NCI-H345 (cell line): ENCODE results near the gene TGFBI.

Source experiments
- DNase-seq: peaks from one replicate; lab custom pipeline; 2025; lab: John Stamatoyannopoulos, UW

Gene TGFBI

GRCh38 chr5:136090319-136090718 lies 61.5 kb downstream of the TGFBI start:
- no peak for DNase-seq

GRCh38 chr5:136094189-136094912 lies 65.6 kb downstream of the TGFBI start:
- no peak for DNase-seq

GRCh38 chr5:136094913-136095641 lies 66.3 kb downstream of the TGFBI start:
- DNase-seq = peak; percentile 22

- DNase-seq = no peak
These were observed 69.4 kb downstream of the TGFBI start for GRCh38 chr5:136098176-136098575.

- no peak for DNase-seq
These were observed 71.1 kb downstream of the TGFBI start for GRCh38 chr5:136099870-136100269.

GRCh38 chr5:136101884-136102283 lies 73.1 kb downstream of the TGFBI start:
- DNase-seq = no peak

- no peak for DNase-seq
These were observed 74.3 kb downstream of the TGFBI start for GRCh38 chr5:136103118-136103517.

GRCh38 chr5:136104306-136104965 lies 75.6 kb downstream of the TGFBI start:
- DNase-seq = no peak

- no peak for DNase-seq
These were observed 77.7 kb downstream of the TGFBI start for GRCh38 chr5:136106351-136107031.

- DNase-seq = no peak
These were observed 79.4 kb downstream of the TGFBI start for GRCh38 chr5:136108180-136108611.

GRCh38 chr5:136108766-136109165 lies 80.0 kb downstream of the TGFBI start:
- DNase-seq = no peak

GRCh38 chr5:136109453-136110135 lies 80.8 kb downstream of the TGFBI start:
- no peak for DNase-seq
